Keratinocyte (primary cell): ENCODE measurements around the gene SLC27A5. TPM values are rescaled to one million over a fixed set of nuclear protein-coding genes. Genes with fewer than 3 reads are reported as not detected.

Source experiments
- DNase-seq: peaks from one replicate; pipeline ENCODE4 v3.0.0-alpha.2; 2011; ENCODE audit warnings: low read depth, missing footprints, low spot score
- FAIRE-seq: peaks from 2 replicates; lab custom pipeline; 2011; peaks lifted over from hg19 to GRCh38; lab: Jason Lieb, UNC
- H2AFZ ChIP-seq: 2 replicates; pipeline ENCODE4 v1.6.0; 2012; ENCODE audit warnings: low read length, control low read depth, inconsistent platforms; ENCODE audit not compliant: control insufficient read depth
- H3K27ac ChIP-seq: 2 replicates; pipeline ENCODE4 v1.5.1; 2011; ENCODE audit warnings: low read length; ENCODE audit not compliant: control insufficient read depth, insufficient read depth
- H3K27me3 ChIP-seq: 3 replicates; pipeline ENCODE4 v1.6.0; 2011; ENCODE audit warnings: low read length; ENCODE audit not compliant: control insufficient read depth, insufficient read depth; ENCODE audit errors: extremely low read depth
- H3K36me3 ChIP-seq, 2 experiments: 2 replicates in 1 of 2; 3 replicates in 1 of 2; pipeline ENCODE4 v1.5.1; 2011; ENCODE audit warnings: low read length in 2 of 2, mild to moderate bottlenecking in 1 of 2; ENCODE audit not compliant: control insufficient read depth in 2 of 2, insufficient read depth in 2 of 2; ENCODE audit errors: extremely low read depth in 1 of 2
- H3K4me1 ChIP-seq: 3 replicates; pipeline ENCODE4 v1.5.1; 2011; ENCODE audit warnings: low read length; ENCODE audit not compliant: control insufficient read depth, insufficient read depth; ENCODE audit errors: extremely low read depth
- H3K4me2 ChIP-seq: 3 replicates; pipeline ENCODE4 v1.6.0; 2011; ENCODE audit warnings: low read depth, low read length; ENCODE audit not compliant: control insufficient read depth, insufficient read depth; ENCODE audit errors: extremely low read depth
- H3K4me3 ChIP-seq, 3 experiments: fragments of 200-600 bp in 1 of 3; sonication (generic) in 1 of 3; 2 replicates in 2 of 3; 3 replicates in 1 of 3; pipeline ENCODE4 v1.5.1; 2011 to 2016; ENCODE audit warnings: low read length in 3 of 3, mild to moderate bottlenecking in 3 of 3, control low read depth in 2 of 3, inconsistent platforms in 1 of 3, low read depth in 1 of 3, mixed read lengths in 1 of 3, mixed run types in 1 of 3, moderate library complexity in 1 of 3; ENCODE audit not compliant: control insufficient read depth in 2 of 3, insufficient read depth in 2 of 3; ENCODE audit errors: extremely low read depth in 1 of 3
- H3K79me2 ChIP-seq: 2 replicates; pipeline ENCODE4 v1.6.0; 2012; ENCODE audit warnings: low read length; ENCODE audit not compliant: control insufficient read depth, insufficient read depth
- H3K9ac ChIP-seq: 3 replicates; pipeline ENCODE4 v1.6.0; 2011; ENCODE audit warnings: low read length; ENCODE audit not compliant: control insufficient read depth, insufficient read depth; ENCODE audit errors: extremely low read depth
- H3K9me1 ChIP-seq: 3 replicates; pipeline ENCODE4 v1.6.0; 2011; ENCODE audit warnings: low read length; ENCODE audit not compliant: control insufficient read depth, insufficient read depth; ENCODE audit errors: extremely low read depth
- H3K9me3 ChIP-seq: 2 replicates; pipeline ENCODE4 v1.5.1; 2012; ENCODE audit warnings: low read depth, low read length; ENCODE audit not compliant: control insufficient read depth
- H4K20me1 ChIP-seq: 3 replicates; pipeline ENCODE4 v1.6.0; 2011; ENCODE audit warnings: low read length; ENCODE audit not compliant: control insufficient read depth, insufficient read depth; ENCODE audit errors: extremely low read depth
- EZH2 ChIP-seq: IDR thresholded peaks from one replicate; pipeline ENCODE4 v1.6.1; 2012; ENCODE audit warnings: inconsistent platforms, mild to moderate bottlenecking, low read length, moderate library complexity
- dilution Hi-C: fragments of 300-500 bp; cut with MboI; formaldehyde crosslinking; loops from one replicate; pipeline ENCODE4 v1.7.0; 2020; ENCODE audit warnings: low sequenced_read_pairs; ENCODE audit not compliant: extremely low pct_ligation_motif_present
- polyA plus RNA-seq, 5 experiments: library from polyadenylated mRNA; depleted of rRNA in 3 of 5; stranded (reverse) in 3 of 5; stranded (forward) in 1 of 5; unstranded in 1 of 5; fragments of >200 nt; gene quantifications; 1 replicate in 1 of 5; 2 replicates in 3 of 5; 3 replicates in 1 of 5; pipeline versions ENCODE4 v1.2.1 to v1.2.3, GENCODE V29; 2011 to 2012; ENCODE audit warnings: missing spikeins in 2 of 5, low read depth in 1 of 5, low replicate concordance in 1 of 5
- TF ChIP-seq, protein P1 (sequence below), 3 experiments: IDR thresholded peaks in 1 of 3; conservative IDR thresholded peaks in 1 of 3; optimal IDR thresholded peaks in 1 of 3; 2 replicates in 2 of 3; 3 replicates in 1 of 3; pipeline versions ENCODE3 to v1.5.1; 2011; ENCODE audit warnings: low read length in 3 of 3, mild to moderate bottlenecking in 3 of 3, moderate library complexity in 2 of 3, control low read depth in 1 of 3, inconsistent platforms in 1 of 3; ENCODE audit not compliant: insufficient read depth in 2 of 3; ENCODE audit errors: extremely low read depth in 1 of 3

Gene SLC27A5
- polyA plus RNA-seq, 1 donor (not counting 4 experiments of a cell fraction or from before 2014, with no cell fraction given): 13.4 TPM

DNA sequence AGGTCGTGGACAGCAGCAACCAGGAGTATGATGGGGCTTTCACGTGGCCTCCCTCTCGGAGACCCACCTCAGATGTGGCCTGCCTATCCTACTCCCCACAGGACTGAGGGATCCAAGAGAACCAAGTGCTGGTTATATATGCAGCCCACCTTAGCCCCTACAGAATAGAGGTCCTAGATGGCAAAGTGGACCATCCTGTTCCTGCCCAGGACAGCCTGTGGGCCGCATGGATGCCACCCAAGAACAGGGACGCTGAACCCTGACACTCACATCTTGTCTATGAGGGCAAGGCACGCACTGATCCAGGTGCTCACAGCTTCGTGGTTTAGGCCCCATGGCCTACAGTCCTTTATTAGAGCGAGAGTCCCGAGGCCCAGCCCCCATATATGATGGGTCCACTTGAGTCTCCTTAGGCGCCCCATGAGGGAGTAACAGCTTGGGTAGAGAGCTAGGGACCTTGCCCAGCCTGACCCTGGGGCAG lies 1.5 kb upstream of the SLC27A5 start:
- DNase-seq: no peak
- peaks cover 38% of the 10 kb centered on the region for H3K79me2 ChIP-seq
- H3K4me2 ChIP-seq: peak overlapping the region; percentile 66
- dilution Hi-C loops: no loop called here
- H3K4me3 ChIP-seq: no peak overlapping the region
- peaks cover 5 to 12% of the 10 kb centered on the region in 2 experiments for H3K36me3 ChIP-seq
- peaks cover 10% of the 10 kb centered on the region for H3K4me1 ChIP-seq
- FAIRE-seq: no peak
- no peaks in the 10 kb centered on the region for H4K20me1 ChIP-seq
- H2AFZ ChIP-seq: no peak overlapping the region
- no peaks in the 10 kb centered on the region for H3K9me1 ChIP-seq
- TF ChIP-seq, protein P1, sequence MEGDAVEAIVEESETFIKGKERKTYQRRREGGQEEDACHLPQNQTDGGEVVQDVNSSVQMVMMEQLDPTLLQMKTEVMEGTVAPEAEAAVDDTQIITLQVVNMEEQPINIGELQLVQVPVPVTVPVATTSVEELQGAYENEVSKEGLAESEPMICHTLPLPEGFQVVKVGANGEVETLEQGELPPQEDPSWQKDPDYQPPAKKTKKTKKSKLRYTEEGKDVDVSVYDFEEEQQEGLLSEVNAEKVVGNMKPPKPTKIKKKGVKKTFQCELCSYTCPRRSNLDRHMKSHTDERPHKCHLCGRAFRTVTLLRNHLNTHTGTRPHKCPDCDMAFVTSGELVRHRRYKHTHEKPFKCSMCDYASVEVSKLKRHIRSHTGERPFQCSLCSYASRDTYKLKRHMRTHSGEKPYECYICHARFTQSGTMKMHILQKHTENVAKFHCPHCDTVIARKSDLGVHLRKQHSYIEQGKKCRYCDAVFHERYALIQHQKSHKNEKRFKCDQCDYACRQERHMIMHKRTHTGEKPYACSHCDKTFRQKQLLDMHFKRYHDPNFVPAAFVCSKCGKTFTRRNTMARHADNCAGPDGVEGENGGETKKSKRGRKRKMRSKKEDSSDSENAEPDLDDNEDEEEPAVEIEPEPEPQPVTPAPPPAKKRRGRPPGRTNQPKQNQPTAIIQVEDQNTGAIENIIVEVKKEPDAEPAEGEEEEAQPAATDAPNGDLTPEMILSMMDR (optimal IDR thresholded peaks at IDR 0.05 in 1 of 3, IDR thresholded peaks at IDR 0.05 in 1 of 3, conservative IDR thresholded peaks at IDR 0.05 in 1 of 3; ENCODE audit: extremely low read depth in 1 of 3, insufficient read depth in 2 of 3, low read length in 3 of 3): no peak
- TF ChIP-seq EZH2: no peak
- no peaks in the 10 kb centered on the region for H3K9me3 ChIP-seq
- H3K27me3 ChIP-seq: no peaks in the 10 kb centered on the region
- H3K27ac ChIP-seq: peak overlapping the region; percentile 43
- H3K9ac ChIP-seq: no peak overlapping the region

DNA sequence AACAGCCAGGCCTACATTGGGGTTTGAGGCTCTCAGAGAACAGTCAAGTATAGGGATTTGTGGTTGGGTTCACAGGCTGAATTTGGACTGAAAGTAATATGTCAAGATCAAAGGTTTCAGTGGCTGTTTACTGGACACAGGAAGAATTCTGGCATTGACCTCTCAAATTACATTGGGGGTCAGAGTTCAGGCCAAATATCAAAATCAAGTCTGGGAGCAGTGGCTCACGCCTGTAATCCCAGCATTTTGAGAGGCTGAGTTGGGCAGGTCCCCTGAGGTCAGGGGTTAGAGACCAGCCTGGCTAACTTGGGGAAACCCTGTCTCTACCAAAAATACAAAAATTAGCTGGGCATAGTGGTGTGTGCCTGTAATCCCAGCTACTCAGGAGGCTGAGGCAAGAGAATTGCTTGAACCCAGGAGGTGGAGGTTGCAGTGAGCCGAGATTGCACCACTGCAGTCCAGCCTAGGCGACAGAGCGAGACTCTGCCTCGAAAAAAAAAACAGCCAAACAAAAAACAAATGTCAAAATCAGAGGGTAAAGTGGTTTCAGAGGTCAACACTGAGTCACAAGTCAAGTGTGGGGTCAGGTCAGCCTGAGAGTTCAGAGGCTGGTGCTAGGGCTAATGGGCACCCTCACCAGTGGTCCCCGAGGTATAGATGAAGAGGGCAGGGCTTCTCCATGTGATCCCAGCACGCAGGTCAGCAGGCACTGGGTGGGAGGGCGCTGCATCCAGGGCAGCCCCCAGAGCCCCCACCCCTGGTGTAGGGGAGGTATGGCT lies 1.5 kb downstream of the SLC27A5 start:
- Histone ChIP-seq H3K27ac (no peak overlapping the region), H3K9ac (no peak overlapping the region), H3K79me2 (peaks cover 9% of the 10 kb centered on the region), H3K4me3 (no peak overlapping the region), H3K36me3 (no peaks in the 10 kb centered on the region), H3K4me2 (no peak overlapping the region), H3K9me1 (no peaks in the 10 kb centered on the region), H3K27me3 (no peaks in the 10 kb centered on the region), H4K20me1 (no peaks in the 10 kb centered on the region), H3K9me3 (no peaks in the 10 kb centered on the region), H2AFZ (no peak overlapping the region), H3K4me1 (peaks cover 6% of the 10 kb centered on the region)
- no peak for FAIRE-seq
- no peak for DNase-seq
- dilution Hi-C loops: no loop called here
- TF ChIP-seq, protein P1 (optimal IDR thresholded peaks at IDR 0.05 in 1 of 3, IDR thresholded peaks at IDR 0.05 in 1 of 3, conservative IDR thresholded peaks at IDR 0.05 in 1 of 3; ENCODE audit: extremely low read depth in 1 of 3, insufficient read depth in 2 of 3, low read length in 3 of 3): no peak
- TF ChIP-seq EZH2: no peak
